GM15510 (cell line): Measurements from ENCODE around the gene SPTBN1.

ENCODE experiments used
- POLR2A ChIP-seq: IDR thresholded peaks from 3 replicates; pipeline ENCODE4 v1.6.1; 2011; ENCODE audit warnings: borderline replicate concordance; ENCODE audit not compliant: insufficient read length; ENCODE audit errors: extremely low read depth

The SPTBN1 gene

DNA sequence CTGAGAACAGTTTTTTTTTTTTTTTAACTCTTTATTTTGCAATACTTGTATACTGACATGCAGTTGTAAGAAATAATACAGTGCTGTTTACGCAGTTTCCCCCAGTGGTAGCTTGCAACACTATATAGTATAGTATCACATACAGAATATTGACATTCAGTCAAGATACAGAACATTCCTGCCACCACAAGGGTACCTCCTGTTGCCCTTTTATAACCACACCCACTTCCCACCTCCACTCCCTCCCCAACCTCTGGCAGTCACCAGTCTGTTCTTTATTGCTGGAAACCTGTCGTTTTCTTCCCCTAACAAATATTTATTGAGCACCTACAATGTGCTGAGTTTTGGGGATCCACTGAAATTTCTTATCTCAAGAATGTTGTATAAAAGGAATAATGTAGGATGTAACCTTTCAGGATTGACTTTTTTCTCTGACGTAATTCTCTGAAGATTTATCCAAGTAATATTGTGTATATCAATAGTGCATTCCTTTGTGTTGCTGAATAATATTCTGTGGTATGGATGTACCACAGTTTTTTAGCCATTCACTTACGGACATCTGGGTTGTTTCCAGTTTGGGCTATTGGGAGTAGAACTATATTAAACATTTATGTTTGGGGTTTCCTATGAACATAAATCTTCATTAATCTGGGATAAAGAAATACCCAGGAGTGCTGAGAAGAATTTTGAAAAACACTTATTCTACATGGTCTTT is 215.9 kb downstream of the SPTBN1 start:
- no peak for TF ChIP-seq POLR2A

DNA sequence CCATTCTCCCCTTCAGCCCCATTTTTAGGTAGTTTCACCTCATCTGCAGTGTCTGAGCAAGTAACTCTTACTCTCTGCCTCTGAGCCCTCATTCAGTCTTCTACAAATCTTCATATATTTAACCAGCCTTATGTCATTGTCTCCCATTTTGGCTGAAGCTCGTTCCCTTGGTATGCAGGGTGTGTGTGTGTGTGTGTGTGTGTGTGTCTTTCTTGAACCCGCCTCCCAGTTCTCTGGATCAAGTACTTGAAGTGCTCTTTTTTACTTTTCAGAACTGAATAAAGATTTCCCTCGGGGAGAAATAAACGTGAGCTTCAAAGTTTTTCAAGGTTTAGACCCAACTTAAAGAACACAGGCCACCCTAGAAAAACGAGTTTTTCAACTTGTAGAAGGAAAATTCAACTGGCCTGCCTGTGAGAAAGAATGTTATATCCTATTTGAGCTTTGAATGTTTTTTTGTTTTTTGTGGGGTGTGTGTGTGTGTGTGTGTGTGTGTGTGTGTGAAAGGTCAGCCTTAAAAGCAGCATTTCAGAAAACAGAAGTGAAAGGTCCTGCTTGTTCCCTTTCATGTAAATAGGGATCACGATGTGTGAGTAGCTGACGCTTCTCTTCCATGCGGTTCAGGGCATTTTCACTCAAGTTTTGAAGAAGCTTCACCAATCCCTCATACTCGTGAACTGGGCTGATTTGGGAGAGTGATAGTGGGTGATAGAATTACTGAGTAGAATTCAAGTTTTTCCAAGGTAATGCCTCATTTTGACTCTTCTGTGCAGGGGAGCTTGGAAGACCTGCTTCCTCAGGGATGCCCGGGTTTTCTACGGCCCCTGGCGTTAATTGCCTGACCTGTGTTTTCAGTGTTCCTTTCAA is 216.7 kb downstream of the SPTBN1 start:
- TF ChIP-seq POLR2A, result no peak

DNA sequence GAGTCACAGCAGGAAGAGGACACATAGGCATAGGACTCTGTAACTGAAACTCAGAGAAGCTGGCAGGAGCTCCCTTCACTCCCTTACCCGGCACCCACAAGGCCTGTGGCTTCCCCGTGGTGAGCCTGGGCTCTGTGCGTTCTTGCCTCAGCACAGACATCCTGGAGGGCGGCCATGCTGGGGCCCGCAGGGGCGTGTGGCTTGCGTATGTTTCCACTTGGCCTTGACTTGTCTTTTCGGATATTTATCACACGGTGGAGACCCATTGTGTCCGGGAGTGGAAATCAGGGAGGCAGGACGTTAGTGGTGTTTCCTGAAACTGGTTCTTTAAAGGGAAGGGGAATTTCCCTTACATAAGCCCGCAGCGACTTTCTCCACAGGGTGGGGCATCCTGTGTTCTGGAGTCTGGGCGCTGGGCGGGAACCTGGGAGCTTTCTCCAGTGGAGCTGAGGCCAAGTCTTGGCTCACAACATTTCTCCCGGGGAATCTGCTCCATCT is 217.4 kb downstream of the SPTBN1 start:
- TF ChIP-seq POLR2A, result no peak

DNA sequence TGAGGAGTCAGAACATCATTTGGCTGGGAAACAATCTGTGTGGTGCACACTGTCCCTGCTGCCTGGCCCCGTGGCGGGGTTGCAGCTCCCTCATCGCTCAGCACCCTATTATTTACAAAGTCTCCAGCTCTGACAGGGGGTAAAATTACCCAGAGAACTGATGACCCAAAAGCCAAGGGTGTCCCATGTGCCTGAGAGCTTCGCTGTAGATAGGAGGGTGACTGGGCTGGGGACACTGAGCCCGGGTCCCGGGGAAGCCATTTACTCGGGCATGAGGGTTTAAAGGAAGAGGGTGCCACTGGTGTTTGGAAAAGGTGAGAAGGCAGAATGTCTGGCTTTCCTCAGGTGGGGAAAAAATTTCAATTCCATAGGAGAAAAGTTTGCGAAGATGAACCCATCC is 219.2 kb downstream of the SPTBN1 start:
- TF ChIP-seq POLR2A, result no peak

DNA sequence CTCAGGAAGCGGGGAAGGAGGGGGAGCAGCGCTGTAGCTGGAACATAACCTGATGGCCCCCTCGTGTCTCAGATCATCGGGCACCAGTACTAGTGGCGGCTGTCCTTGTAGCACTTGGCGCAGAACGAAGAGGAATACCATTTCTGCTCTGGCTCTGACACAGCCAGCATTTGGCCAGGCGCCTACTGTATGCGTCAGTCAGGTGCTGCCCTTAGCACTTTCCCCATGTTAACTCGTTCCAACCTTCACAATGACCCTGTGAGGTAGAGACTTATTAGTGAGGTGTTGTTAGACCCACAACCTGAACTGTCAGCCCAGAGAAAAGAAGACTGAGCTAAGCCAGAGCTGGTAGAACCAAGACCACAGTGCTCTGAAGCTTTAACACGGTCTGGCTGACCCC is 219.6 kb downstream of the SPTBN1 start:
- no peak for TF ChIP-seq POLR2A

DNA sequence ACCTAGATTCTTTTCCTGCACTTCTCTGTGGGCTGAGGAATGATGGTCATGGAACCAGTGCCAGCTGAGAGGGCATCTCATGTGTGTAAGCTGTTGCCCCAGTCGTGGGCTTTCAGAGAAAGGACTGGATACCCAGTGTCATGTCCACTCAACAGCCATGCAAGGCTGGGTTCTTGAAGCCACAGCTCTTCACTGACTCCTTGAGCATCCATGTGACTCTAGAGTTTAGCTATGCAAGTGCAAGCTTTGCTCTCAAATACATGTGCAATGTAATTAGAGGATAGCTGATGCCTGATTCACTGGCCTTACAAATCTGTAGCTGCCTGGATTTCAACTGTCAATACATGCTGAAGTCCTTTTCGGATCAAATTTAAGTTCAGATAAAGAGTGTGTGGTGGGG is 220.5 kb downstream of the SPTBN1 start:
- no peak for TF ChIP-seq POLR2A

DNA sequence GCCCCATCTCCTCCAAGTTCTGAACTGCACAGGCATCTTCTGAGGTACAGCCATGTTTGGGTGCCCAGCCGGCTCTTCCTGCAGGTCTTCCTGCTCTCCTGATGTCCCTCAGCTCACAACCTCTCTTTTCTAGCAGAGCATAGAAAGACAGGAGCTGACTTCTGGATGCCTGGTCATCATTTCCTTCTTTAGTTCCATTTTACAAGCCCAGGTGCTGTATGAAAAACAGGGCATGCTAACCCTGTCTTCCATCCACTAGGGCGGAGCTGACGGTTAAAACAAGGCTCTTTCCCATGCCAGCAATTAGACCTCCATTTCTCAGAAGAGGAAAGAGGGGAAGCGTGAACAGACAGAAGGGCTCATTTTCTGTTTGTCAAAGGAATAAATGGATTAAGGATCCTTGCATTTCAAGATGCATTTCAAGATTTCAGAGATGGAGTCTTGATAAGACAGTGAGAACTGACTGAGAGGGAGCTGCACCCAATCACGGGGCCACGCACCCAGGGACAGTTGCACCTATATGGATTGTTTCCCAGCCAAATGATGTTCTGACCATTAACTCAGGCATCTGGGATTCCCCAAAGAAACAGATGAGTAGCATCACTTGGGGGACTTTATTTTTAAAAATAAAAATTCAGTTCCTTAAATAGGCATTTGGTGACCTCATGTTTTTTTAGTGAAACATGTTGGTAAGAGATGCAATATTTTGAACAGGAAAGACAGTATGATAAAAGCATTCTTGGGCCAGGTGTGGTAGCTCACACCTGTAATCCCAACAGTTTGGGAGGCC is 221.5 kb downstream of the SPTBN1 start:
- TF ChIP-seq POLR2A, result no peak

DNA sequence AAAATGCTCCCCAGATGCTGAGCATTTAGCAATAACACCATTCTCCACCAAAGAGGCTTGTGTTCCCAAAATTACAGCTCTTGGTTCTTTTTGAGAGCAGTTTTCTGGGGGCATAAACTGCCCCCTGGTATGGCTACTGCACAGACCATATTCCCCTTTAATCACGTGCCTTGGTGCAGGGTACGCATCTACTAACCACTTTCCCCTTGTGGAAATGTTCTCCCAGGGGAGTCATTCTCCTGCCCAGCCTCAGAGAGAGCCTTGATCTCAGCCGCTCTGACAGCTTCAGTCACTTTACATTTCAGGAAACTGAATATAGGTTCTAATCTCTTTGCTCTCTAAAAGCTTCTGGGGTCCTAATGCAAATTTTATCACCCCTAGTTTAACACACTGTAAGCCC is 222.6 kb downstream of the SPTBN1 start:
- TF ChIP-seq POLR2A, result no peak

DNA sequence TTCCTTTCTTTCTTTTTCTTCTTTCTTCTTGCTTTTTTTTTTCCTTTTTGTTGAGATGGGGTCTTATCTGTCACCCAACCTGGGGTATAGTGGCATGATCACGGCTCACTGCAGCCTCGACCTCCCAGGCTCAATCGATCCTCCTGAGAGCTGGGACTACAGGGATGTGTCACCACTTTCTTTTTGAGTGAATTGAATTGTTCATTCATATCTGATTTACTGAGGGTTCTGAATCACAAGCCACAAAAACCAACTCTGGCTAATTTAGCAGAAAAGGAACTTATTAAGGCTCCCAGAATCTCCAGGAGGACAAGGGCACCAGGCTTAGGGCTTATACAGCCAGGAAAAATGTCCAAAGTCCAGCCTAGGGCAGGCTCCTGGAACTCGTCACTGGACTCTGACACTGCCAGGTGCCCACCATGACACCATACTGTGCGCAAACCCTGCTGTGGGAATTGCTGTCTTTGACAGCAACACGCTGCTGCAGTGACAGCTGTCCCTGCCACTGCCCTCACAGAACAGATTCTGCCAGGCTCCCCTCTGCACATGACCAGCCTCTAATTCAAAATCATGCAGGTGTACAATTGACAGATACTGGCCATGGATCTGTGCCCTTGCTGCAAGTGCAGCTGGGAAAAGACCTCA is 224.4 kb downstream of the SPTBN1 start:
- no peak for TF ChIP-seq POLR2A

DNA sequence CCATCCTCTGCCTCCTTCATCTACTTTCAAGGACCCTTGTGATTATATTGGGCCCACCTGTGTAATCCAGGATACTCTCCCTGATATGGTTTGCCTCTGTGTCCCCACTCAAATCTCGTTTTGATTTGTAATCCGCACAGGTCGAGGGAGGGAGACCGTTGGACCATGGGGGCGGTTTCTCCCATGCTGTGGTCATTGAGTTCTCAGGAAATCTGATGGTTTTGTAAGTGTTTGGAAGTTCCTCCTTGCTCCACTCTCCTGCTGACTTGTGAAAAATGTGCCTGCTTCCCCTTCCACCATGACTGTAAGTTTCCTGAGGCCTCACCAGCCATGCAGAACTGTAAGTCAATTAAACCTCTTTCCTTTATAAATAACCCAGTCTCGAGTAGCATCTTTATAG is 225.3 kb downstream of the SPTBN1 start:
- no peak for TF ChIP-seq POLR2A

DNA sequence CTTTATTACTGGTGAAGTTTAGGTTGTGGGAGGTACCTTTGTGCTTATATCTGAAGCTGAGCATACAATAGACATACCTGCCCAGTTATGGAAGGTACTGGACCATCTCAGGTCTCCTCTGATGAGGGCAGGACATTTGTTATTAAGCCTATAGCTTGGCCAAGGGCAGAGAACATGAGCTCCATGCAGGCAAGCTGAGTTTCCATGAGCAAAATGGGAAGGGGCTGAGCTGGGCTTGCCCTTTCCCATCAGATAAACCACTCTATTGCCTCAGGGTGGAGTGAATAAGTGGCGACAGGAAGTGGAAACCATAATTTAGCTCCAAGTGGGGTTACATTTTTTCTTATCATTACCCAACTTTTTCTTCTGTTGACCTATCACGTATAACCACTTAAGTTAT is 227.5 kb downstream of the SPTBN1 start:
- no peak for TF ChIP-seq POLR2A

DNA sequence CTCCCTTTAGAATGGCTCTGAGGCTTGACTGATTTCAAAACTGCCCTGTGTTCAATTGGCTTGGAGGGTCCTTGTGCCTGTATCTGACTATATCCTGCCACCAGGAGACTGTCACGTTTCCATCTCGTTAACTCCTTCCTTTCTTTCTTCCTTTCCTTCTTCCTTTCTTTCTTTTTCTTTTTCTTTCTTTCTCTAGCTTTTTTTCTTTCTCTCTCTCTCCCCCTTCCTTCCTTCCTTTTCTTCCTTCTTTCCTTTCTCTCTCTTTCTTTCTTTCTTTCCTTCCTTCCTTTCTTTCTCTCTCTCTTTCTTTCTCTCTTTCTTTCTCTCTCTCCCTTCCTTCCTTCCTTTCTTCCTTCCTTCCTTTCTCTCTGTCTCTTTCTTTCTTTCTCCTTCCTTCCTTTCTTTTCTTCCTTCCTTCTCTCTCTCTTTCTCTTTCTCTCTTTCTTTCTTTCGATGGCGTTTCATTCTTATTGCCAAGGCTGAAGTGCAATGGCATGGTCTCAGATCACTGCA is 229.2 kb downstream of the SPTBN1 start:
- no peak for TF ChIP-seq POLR2A

DNA sequence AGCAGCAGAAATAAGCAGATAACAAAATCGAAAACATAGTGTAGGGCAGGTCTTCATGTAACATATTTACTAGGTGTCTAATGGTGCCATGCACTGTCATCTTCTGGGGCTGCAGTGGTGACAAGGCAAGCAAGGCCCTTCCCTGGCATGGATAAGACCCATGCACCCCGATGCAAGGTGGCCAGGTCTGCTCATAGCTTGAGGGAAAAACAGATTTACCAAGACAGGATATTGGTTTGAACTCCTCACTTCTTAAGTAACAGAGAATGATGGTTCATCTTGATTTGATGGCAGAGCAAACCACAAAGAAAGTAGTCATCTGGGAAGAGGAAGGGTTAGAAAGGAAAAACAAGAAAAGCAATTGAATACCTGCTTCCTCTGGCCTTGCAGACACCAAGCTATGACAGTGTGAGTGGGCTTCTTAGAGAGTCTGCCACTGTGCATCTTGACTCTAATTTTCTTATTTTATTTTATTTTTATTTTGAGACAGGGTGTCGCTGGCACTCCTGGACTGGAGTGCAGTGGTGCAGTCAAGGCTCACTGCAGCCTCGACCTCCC is 231.5 kb downstream of the SPTBN1 start:
- no peak for TF ChIP-seq POLR2A

DNA sequence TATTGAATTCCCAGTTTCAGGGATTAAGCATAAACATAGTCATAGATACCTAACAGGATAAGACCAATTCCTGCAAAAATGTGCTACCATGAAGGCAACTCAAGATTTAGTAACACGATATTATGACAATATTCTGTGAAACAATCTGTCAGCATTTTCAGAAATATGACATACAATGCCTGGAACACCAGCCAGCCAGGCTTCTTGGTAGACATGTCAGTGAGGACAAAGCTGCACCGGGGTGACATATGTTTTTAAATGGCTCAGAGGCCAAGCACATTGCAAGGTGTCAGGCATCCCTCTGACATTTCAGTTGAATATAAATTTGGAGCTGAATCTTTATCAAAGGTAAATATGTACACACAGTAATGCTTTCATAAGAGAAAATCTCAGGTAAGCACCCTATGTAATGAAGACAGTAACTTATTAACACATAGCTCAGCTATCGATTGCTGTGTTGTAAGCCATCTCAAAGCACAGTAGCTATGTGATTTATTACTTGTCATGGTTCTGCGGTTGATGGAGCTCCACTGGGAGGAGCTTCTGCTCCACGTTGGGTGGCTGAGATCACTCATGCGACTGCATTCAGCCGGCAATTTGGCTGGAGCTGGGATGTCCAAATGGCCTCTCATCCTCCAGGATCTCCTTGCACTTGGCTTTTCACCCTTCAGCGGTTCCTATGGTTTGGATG is 235.5 kb downstream of the SPTBN1 start:
- no peak for TF ChIP-seq POLR2A

DNA sequence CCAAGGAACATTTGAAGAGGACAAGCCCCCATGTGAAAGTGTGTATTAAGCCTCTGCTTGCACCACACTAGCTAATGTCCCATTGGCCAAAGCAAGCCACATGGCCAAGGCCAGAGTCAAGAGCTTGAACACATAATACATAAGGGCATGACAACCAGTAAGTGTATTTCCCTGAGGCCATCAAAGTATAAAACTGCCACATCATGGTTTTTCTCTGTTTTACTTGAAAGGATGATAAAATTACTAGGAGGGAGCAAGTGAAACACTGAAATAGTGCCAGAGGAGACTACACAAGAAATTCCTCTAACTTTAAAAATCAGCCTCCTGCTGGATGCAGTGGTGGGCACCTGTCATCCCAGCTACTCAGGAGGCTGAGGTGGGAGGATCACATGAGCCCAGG is 236.4 kb downstream of the SPTBN1 start:
- no peak for TF ChIP-seq POLR2A
